ENCODE data around the gene FTMT.

Gene FTMT

GRCh38 chr5:121863753-121864285 is 12.1 kb downstream of the FTMT start:
- no peaks in the 10 kb centered on the region for H3K9me3 ChIP-seq (ENCODE audit: control insufficient read depth, insufficient read depth, low read length)
- H3K9ac ChIP-seq (ENCODE audit: low read depth, low read length): no peak overlapping the region
- no peaks in the 10 kb centered on the region for H3K27me3 ChIP-seq (ENCODE audit: control insufficient read depth, insufficient read depth, low read length)
- H3K4me1 ChIP-seq (ENCODE audit: control insufficient read depth, insufficient read depth, low read length): no peaks in the 10 kb centered on the region
- no peaks in the 10 kb centered on the region for H3K36me3 ChIP-seq (ENCODE audit: control insufficient read depth, insufficient read depth, low read length)
- no peak overlapping the region for H3K27ac ChIP-seq (ENCODE audit: low read depth, low read length)
- H3K4me3 ChIP-seq (ENCODE audit: low read depth, low read length): no peak overlapping the region

- no peak overlapping the region for H3K4me3 ChIP-seq (ENCODE audit: low read depth, low read length)
- H3K9ac ChIP-seq (ENCODE audit: low read depth, low read length): no peak overlapping the region
- no peaks in the 10 kb centered on the region for H3K27me3 ChIP-seq (ENCODE audit: control insufficient read depth, insufficient read depth, low read length)
- no peaks in the 10 kb centered on the region for H3K36me3 ChIP-seq (ENCODE audit: control insufficient read depth, insufficient read depth, low read length)
- H3K9me3 ChIP-seq (ENCODE audit: control insufficient read depth, insufficient read depth, low read length): no peaks in the 10 kb centered on the region
- no peaks in the 10 kb centered on the region for H3K4me1 ChIP-seq (ENCODE audit: control insufficient read depth, insufficient read depth, low read length)
- H3K27ac ChIP-seq (ENCODE audit: low read depth, low read length): no peak overlapping the region
Observed at GRCh38 chr5:121867403-121867802, 15.7 kb downstream of the FTMT start.

DNA sequence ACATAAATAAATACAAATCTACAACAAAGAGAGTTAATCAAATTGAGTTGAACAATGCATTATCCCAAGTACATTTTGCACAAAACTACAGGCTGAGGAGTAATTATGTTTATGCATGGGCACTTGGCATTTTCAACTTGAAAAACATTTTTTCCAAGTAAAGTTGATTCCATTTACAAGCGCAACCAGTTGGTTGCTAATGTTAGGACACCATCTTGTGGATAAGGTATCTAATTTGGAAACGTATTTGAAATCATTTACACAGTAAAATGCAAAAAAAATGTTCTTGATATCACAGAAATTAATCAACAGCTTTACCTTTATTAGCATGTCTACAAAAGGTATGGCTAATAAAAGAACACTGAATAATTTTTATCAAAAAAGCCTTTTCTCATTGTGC is 18.8 kb downstream of the FTMT start:
- Histone ChIP-seq H3K4me3 (ENCODE audit: low read depth, low read length) (no peak overlapping the region), H3K36me3 (ENCODE audit: control insufficient read depth, insufficient read depth, low read length) (no peaks in the 10 kb centered on the region), H3K4me1 (ENCODE audit: control insufficient read depth, insufficient read depth, low read length) (no peaks in the 10 kb centered on the region), H3K9me3 (ENCODE audit: control insufficient read depth, insufficient read depth, low read length) (no peaks in the 10 kb centered on the region), H3K27ac (ENCODE audit: low read depth, low read length) (no peak overlapping the region), H3K9ac (ENCODE audit: low read depth, low read length) (no peak overlapping the region), H3K27me3 (ENCODE audit: control insufficient read depth, insufficient read depth, low read length) (no peaks in the 10 kb centered on the region)

- Histone ChIP-seq H3K36me3 (ENCODE audit: control insufficient read depth, insufficient read depth, low read length) (no peaks in the 10 kb centered on the region), H3K9me3 (ENCODE audit: control insufficient read depth, insufficient read depth, low read length) (no peaks in the 10 kb centered on the region), H3K4me1 (ENCODE audit: control insufficient read depth, insufficient read depth, low read length) (no peaks in the 10 kb centered on the region), H3K27me3 (ENCODE audit: control insufficient read depth, insufficient read depth, low read length) (no peaks in the 10 kb centered on the region), H3K4me3 (ENCODE audit: low read depth, low read length) (no peak overlapping the region), H3K9ac (ENCODE audit: low read depth, low read length) (no peak overlapping the region), H3K27ac (ENCODE audit: low read depth, low read length) (no peak overlapping the region)
Observed at GRCh38 chr5:121872856-121873255, 21.2 kb downstream of the FTMT start.

DNA sequence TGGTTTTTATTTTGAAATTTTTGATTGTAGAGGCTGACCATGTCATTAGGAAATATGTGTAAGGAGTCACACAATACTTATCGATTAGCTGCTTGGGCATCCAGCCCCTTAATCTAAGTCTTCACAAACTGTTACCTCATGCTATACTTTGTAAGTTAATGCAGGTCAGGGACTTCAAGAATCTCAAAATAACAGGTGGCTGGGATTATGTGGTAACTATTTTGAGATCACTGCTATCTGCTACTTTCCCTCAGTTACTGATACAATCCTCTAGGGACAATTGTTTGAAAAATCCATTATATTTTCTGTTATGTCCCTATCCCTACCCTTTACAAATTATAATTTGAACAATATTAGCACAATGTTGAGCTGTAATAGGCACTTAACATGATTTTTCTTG is 21.7 kb downstream of the FTMT start:
- Histone ChIP-seq H3K4me1 (ENCODE audit: control insufficient read depth, insufficient read depth, low read length) (no peaks in the 10 kb centered on the region), H3K27ac (ENCODE audit: low read depth, low read length) (no peak overlapping the region), H3K4me3 (ENCODE audit: low read depth, low read length) (no peak overlapping the region), H3K36me3 (ENCODE audit: control insufficient read depth, insufficient read depth, low read length) (no peaks in the 10 kb centered on the region), H3K9me3 (ENCODE audit: control insufficient read depth, insufficient read depth, low read length) (no peaks in the 10 kb centered on the region), H3K27me3 (ENCODE audit: control insufficient read depth, insufficient read depth, low read length) (no peaks in the 10 kb centered on the region), H3K9ac (ENCODE audit: low read depth, low read length) (no peak overlapping the region)

DNA sequence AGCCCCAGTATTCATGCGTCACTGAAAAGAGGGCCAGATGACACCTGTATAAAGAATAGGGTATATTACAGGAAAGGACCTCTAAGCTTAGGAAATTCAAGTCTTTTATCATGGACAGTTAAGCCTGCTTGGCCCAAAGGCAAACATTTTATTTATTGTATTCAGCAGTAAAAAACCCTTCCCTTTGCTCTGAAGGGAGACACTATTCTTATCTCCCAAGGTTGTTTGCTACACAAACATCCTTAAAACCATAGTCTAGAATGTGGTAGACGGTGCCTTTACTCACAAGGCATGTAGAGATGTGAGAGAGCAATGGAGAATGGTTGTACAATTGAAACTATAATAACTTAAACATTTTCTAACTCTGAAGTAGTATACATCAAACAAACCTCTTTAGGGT is 33.9 kb downstream of the FTMT start:
- no peak overlapping the region for H3K9ac ChIP-seq (ENCODE audit: low read depth, low read length)
- no peaks in the 10 kb centered on the region for H3K27me3 ChIP-seq (ENCODE audit: control insufficient read depth, insufficient read depth, low read length)
- H3K36me3 ChIP-seq (ENCODE audit: control insufficient read depth, insufficient read depth, low read length): no peaks in the 10 kb centered on the region
- H3K9me3 ChIP-seq (ENCODE audit: control insufficient read depth, insufficient read depth, low read length): no peaks in the 10 kb centered on the region
- H3K27ac ChIP-seq (ENCODE audit: low read depth, low read length): no peak overlapping the region
- no peaks in the 10 kb centered on the region for H3K4me1 ChIP-seq (ENCODE audit: control insufficient read depth, insufficient read depth, low read length)
- no peak overlapping the region for H3K4me3 ChIP-seq (ENCODE audit: low read depth, low read length)

- Histone ChIP-seq H3K9ac (ENCODE audit: low read depth, low read length) (no peak overlapping the region), H3K36me3 (ENCODE audit: control insufficient read depth, insufficient read depth, low read length) (no peaks in the 10 kb centered on the region), H3K27me3 (ENCODE audit: control insufficient read depth, insufficient read depth, low read length) (no peaks in the 10 kb centered on the region), H3K27ac (ENCODE audit: low read depth, low read length) (no peak overlapping the region), H3K4me1 (ENCODE audit: control insufficient read depth, insufficient read depth, low read length) (no peaks in the 10 kb centered on the region), H3K9me3 (ENCODE audit: control insufficient read depth, insufficient read depth, low read length) (no peaks in the 10 kb centered on the region), H3K4me3 (ENCODE audit: low read depth, low read length) (no peak overlapping the region)
Observed at GRCh38 chr5:121887727-121888126, 36.0 kb downstream of the FTMT start.

DNA sequence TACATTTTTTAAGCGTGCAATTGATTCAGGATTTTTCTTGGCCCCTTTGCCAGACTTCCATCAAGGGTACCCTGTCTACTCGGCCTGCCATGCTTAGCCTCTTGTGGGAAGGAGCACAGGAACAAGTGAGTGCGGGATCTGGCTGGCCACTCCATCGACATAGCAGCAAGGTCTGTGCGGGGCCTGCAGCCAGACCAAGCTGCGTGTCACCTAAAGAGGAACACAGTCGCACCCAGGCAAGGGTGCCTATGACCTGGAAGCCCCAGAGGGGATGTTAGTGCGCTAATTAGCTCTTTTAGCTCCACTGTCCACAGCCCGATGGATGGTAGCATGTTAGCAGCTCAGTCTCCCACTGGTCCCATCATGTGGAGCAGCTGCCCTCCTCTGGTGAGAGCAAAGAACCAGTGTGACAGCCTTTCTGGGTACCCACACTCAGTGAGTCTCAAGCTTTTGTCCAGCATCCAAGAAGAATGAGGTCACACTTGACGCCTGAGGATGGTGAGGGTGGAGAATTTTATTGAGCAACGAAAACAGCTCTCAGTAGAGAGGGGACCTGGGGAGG is 38.7 kb downstream of the FTMT start:
- H3K4me3 ChIP-seq (ENCODE audit: low read depth, low read length): no peak overlapping the region
- no peak overlapping the region for H3K9ac ChIP-seq (ENCODE audit: low read depth, low read length)
- no peaks in the 10 kb centered on the region for H3K4me1 ChIP-seq (ENCODE audit: control insufficient read depth, insufficient read depth, low read length)
- H3K27me3 ChIP-seq (ENCODE audit: control insufficient read depth, insufficient read depth, low read length): no peaks in the 10 kb centered on the region
- H3K27ac ChIP-seq (ENCODE audit: low read depth, low read length): no peak overlapping the region
- H3K36me3 ChIP-seq (ENCODE audit: control insufficient read depth, insufficient read depth, low read length): no peaks in the 10 kb centered on the region
- H3K9me3 ChIP-seq (ENCODE audit: control insufficient read depth, insufficient read depth, low read length): no peaks in the 10 kb centered on the region

DNA sequence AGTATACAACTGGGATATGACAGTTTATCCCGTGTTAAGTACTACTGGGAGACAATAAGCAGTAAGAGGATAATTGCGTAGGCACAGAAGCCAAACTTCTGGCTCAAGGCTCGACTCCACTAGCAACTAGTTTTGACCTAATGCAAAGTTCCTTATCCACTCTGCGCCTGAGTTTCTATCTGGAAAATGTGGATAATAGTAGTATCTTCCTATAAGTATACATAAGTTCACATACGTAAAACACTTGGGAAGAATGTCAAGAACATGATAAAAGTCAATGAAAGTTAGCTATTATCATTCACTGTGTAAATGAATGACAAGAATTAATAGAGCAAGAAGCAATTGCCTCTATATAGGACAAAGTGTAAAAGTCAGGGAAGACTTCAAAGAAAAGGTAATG is 45.7 kb downstream of the FTMT start:
- Histone ChIP-seq H3K27ac (ENCODE audit: low read depth, low read length) (no peak overlapping the region), H3K36me3 (ENCODE audit: control insufficient read depth, insufficient read depth, low read length) (no peaks in the 10 kb centered on the region), H3K4me3 (ENCODE audit: low read depth, low read length) (no peak overlapping the region), H3K9me3 (ENCODE audit: control insufficient read depth, insufficient read depth, low read length) (no peaks in the 10 kb centered on the region), H3K4me1 (ENCODE audit: control insufficient read depth, insufficient read depth, low read length) (no peaks in the 10 kb centered on the region), H3K9ac (ENCODE audit: low read depth, low read length) (no peak overlapping the region), H3K27me3 (ENCODE audit: control insufficient read depth, insufficient read depth, low read length) (no peaks in the 10 kb centered on the region)

- Histone ChIP-seq H3K9ac (ENCODE audit: low read depth, low read length) (no peak overlapping the region), H3K27me3 (ENCODE audit: control insufficient read depth, insufficient read depth, low read length) (no peaks in the 10 kb centered on the region), H3K36me3 (ENCODE audit: control insufficient read depth, insufficient read depth, low read length) (no peaks in the 10 kb centered on the region), H3K9me3 (ENCODE audit: control insufficient read depth, insufficient read depth, low read length) (no peaks in the 10 kb centered on the region), H3K27ac (ENCODE audit: low read depth, low read length) (no peak overlapping the region), H3K4me3 (ENCODE audit: low read depth, low read length) (no peak overlapping the region), H3K4me1 (ENCODE audit: control insufficient read depth, insufficient read depth, low read length) (no peaks in the 10 kb centered on the region)
Observed at GRCh38 chr5:121899346-121899745, 47.7 kb downstream of the FTMT start.

All from HUES48 (cell line).